Right lung (tissue), 5 donors: Measurements from ENCODE around the gene EHD4. TPM values are rescaled to one million over a fixed set of nuclear protein-coding genes. Genes with fewer than 3 reads are reported as not detected.
A peak's percentile ranks its signal among the peaks of the same experiment; 100 is the strongest.

Experiments
- DNase-seq, 2 donors: peaks; one replicate each; pipeline ENCODE4 v3.0.0-alpha.2; 2013
- polyA plus RNA-seq, 5 donors: library from polyadenylated mRNA; unstranded; fragments of 120-200 nt; gene quantifications; one replicate each; pipeline versions ENCODE4 v1.2.1 to v1.2.3, GENCODE V29; 2013; ENCODE audit warnings: inconsistent platforms in 1 of 5, low replicate concordance in 1 of 5; ENCODE audit not compliant: insufficient read length in 5 of 5, insufficient read depth in 1 of 5

Gene EHD4
- polyA plus RNA-seq, 5 donors, result 9.7 to 14.5 (median 11.9) TPM

GRCh38 chr15:41996921-41997592 lies 24.7 kb upstream of the EHD4 start:
- DNase-seq, result no peak

GRCh38 chr15:41996376-41996775 lies 24.0 kb upstream of the EHD4 start:
- DNase-seq, result no peak

GRCh38 chr15:41995476-41995855 lies 23.1 kb upstream of the EHD4 start:
- DNase-seq, result no peak

GRCh38 chr15:41994772-41995475 lies 22.6 kb upstream of the EHD4 start:
- DNase-seq, result no peak

GRCh38 chr15:41994171-41994650 lies 21.9 kb upstream of the EHD4 start:
- no peak for DNase-seq

- no peak for DNase-seq
Observed at GRCh38 chr15:41993472-41994170, 21.3 kb upstream of the EHD4 start.

- no peak for DNase-seq
Observed at GRCh38 chr15:41992803-41993190, 20.4 kb upstream of the EHD4 start.

GRCh38 chr15:41992151-41992802 lies 19.9 kb upstream of the EHD4 start:
- DNase-seq, result no peak

- DNase-seq, result no peak
Observed at GRCh38 chr15:41990691-41991090, 18.3 kb upstream of the EHD4 start.

GRCh38 chr15:41990243-41990605 lies 17.9 kb upstream of the EHD4 start:
- no peak for DNase-seq

GRCh38 chr15:41989573-41990242 lies 17.4 kb upstream of the EHD4 start:
- DNase-seq, result peak; percentile 53 to 75

GRCh38 chr15:41988896-41989572 lies 16.7 kb upstream of the EHD4 start:
- DNase-seq, result no peak

GRCh38 chr15:41987925-41988275 lies 15.5 kb upstream of the EHD4 start:
- DNase-seq, result no peak

GRCh38 chr15:41987246-41987924 lies 15.0 kb upstream of the EHD4 start:
- no peak for DNase-seq

- DNase-seq, result no peak
Observed at GRCh38 chr15:41985236-41986160, 13.1 kb upstream of the EHD4 start.

GRCh38 chr15:41984622-41985021 lies 12.3 kb upstream of the EHD4 start:
- DNase-seq, result no peak

GRCh38 chr15:41983621-41984571 lies 11.5 kb upstream of the EHD4 start:
- DNase-seq, result no peak

- no peak for DNase-seq
Observed at GRCh38 chr15:41983221-41983620, 10.9 kb upstream of the EHD4 start.
